HepG2 (cell line): ENCODE measurements around the gene GTF2F1. TPM values are rescaled to one million over a fixed set of nuclear protein-coding genes. Genes with fewer than 3 reads are reported as not detected.
A peak's percentile ranks its signal among the peaks of the same experiment; 100 is the strongest.

Experiments
- BORCS8-MEF2B ChIP-seq: sonication (generic); formaldehyde crosslinking; IDR thresholded peaks from 2 replicates; pipeline ENCODE4 v1.8.0; 2022; ENCODE audit warnings: mild to moderate bottlenecking, missing genetic modification reagents
- CC2D1A ChIP-seq: sonication (generic); formaldehyde crosslinking; IDR thresholded peaks from 2 replicates; pipeline ENCODE4 v1.8.1; 2023; ENCODE audit warnings: mild to moderate bottlenecking, missing genetic modification reagents
- CHD4 ChIP-seq: fragments of 200-600 bp; sonication (generic); IDR thresholded peaks from 2 replicates; pipeline ENCODE4 v1.7.0; 2017; ENCODE audit warnings: mild to moderate bottlenecking, low read length, borderline replicate concordance
- DPF2 ChIP-seq: sonication (generic); formaldehyde crosslinking; IDR thresholded peaks from 2 replicates; pipeline ENCODE4 v1.4.0; 2020; ENCODE audit warnings: mild to moderate bottlenecking, low read depth, missing genetic modification reagents, borderline replicate concordance
- HNF4A ChIP-seq: sonication (generic); formaldehyde crosslinking; IDR thresholded peaks from 2 replicates; pipeline ENCODE4 v1.4.0; 2020; ENCODE audit warnings: missing genetic modification reagents
- KDM5B ChIP-seq: sonication (generic); formaldehyde crosslinking; IDR thresholded peaks from 2 replicates; pipeline ENCODE4 v1.4.0; 2020; ENCODE audit warnings: missing genetic modification reagents, mild to moderate bottlenecking, borderline replicate concordance
- MTA1 ChIP-seq: sonication (generic); formaldehyde crosslinking; IDR thresholded peaks from 2 replicates; pipeline ENCODE4 v1.4.0; 2020; ENCODE audit warnings: missing genetic modification reagents, mild to moderate bottlenecking, borderline replicate concordance
- POGK ChIP-seq: sonication (generic); formaldehyde crosslinking; conservative IDR thresholded peaks from 2 replicates; pipeline ENCODE4 v1.8.0; 2022; ENCODE audit warnings: mild to moderate bottlenecking, moderate library complexity, missing genetic modification reagents
- SETDB1 ChIP-seq: sonication (generic); formaldehyde crosslinking; IDR thresholded peaks from 2 replicates; pipeline ENCODE4 v1.5.1; 2020; ENCODE audit warnings: missing genetic modification reagents, mild to moderate bottlenecking, borderline replicate concordance
- SRSF9 ChIP-seq: fragments of 200-400 bp; formaldehyde crosslinking; IDR thresholded peaks from 2 replicates; pipeline ENCODE4 v1.6.1; 2018; ENCODE audit warnings: borderline replicate concordance, mild to moderate bottlenecking, low read depth, low read length; ENCODE audit not compliant: insufficient read depth, poor library complexity, severe bottlenecking
- THAP9 ChIP-seq: sonication (generic); formaldehyde crosslinking; IDR thresholded peaks from 2 replicates; pipeline ENCODE4; 2020; ENCODE audit warnings: missing genetic modification reagents, mild to moderate bottlenecking, borderline replicate concordance
- TP53 ChIP-seq: sonication (generic); formaldehyde crosslinking; conservative IDR thresholded peaks from 2 replicates; pipeline ENCODE4 v1.4.0; 2020; ENCODE audit warnings: missing genetic modification reagents
- ZFP1 ChIP-seq: IDR thresholded peaks from 2 replicates; pipeline ENCODE4 v1.6.1; 2016
- ZNF468 ChIP-seq: sonication (generic); formaldehyde crosslinking; IDR thresholded peaks from 2 replicates; pipeline ENCODE4 v1.8.0; 2022; ENCODE audit warnings: mild to moderate bottlenecking, moderate library complexity, missing genetic modification reagents
- ZNF503 ChIP-seq: sonication (generic); formaldehyde crosslinking; IDR thresholded peaks from 2 replicates; pipeline ENCODE4 v1.4.0; 2020; ENCODE audit warnings: missing genetic modification reagents
- ZNF510 ChIP-seq: sonication (generic); formaldehyde crosslinking; IDR thresholded peaks from 2 replicates; pipeline ENCODE4 v1.4.0; 2020; ENCODE audit warnings: low read depth, mild to moderate bottlenecking, missing genetic modification reagents
- ZNF629 ChIP-seq: sonication (generic); formaldehyde crosslinking; conservative IDR thresholded peaks from 2 replicates; pipeline ENCODE4 v1.5.0; 2020; ENCODE audit warnings: missing genetic modification reagents
- ZNF709 ChIP-seq: sonication (generic); formaldehyde crosslinking; IDR thresholded peaks from 2 replicates; pipeline ENCODE4 v1.5.0; 2020; ENCODE audit warnings: mild to moderate bottlenecking, missing genetic modification reagents
- ZNF747 ChIP-seq: sonication (generic); formaldehyde crosslinking; IDR thresholded peaks from 2 replicates; pipeline ENCODE4 v1.8.1; 2023; ENCODE audit warnings: missing genetic modification reagents, mild to moderate bottlenecking, borderline replicate concordance
- ZSCAN5A ChIP-seq: sonication (generic); formaldehyde crosslinking; IDR thresholded peaks from 2 replicates; pipeline ENCODE4 v1.8.0; 2022; ENCODE audit warnings: mild to moderate bottlenecking, missing genetic modification reagents, borderline replicate concordance
- polyA plus RNA-seq, 8 experiments: library from polyadenylated mRNA; depleted of rRNA in 3 of 8; stranded (reverse) in 7 of 8; unstranded in 1 of 8; fragments of >200 nt; fragmentation: Illumina TruSeq in 4 of 8; extraction: Trizol in 4 of 8; gene quantifications; 2 replicates each; pipeline versions ENCODE4 v1.2.1 to v1.2.3, GENCODE V29; 2011 to 2016; ENCODE audit warnings: low read depth in 4 of 8, missing spikeins in 1 of 8, mixed read lengths in 1 of 8; ENCODE audit not compliant: insufficient read depth in 1 of 8
- total RNA-seq, 5 experiments: library from RNA; depleted of rRNA; stranded (reverse); fragments of >200 nt; fragmentation: Illumina TruSeq; extraction: Trizol; gene quantifications; 2 replicates each; pipeline ENCODE4 v1.2.3, GENCODE V29; 2016; ENCODE audit warnings: low read depth in 1 of 5

GTF2F1 gene
- total and polyA plus RNA-seq, 2 of the 13 experiments (the other 11 are each of a cell fraction or from before 2014, with no cell fraction given) = 27.8 to 34.1 TPM

GRCh38 chr19:6402837-6403608 is 10.1 kb upstream of the GTF2F1 start (continued):
- TF ChIP-seq MTA1 (peak; percentile 58; the same call in 1 of the 2 replicates), CHD4 (no peak; the same call in 1 of the 2 replicates), POGK (CRISPR knock-in tag) (peak; percentile 28; the same call in 1 of the 2 replicates), ZFP1 (CRISPR knock-in tag) (no peak), CC2D1A (no peak), BORCS8-MEF2B (CRISPR knock-in tag) (0 out of 2 replicates have a peak, but pooled peaks have one; percentile 13), ZNF629 (CRISPR knock-in tag) (0 out of 2 replicates have a peak, but pooled peaks have one; percentile 9), ZSCAN5A (0 out of 2 replicates have a peak, but pooled peaks have one; percentile 19), KDM5B (CRISPR knock-in tag) (no peak; the same call in 1 of the 2 replicates), SETDB1 (CRISPR knock-in tag) (no peak), DPF2 (peak; percentile 19; the same call in 1 of the 2 replicates), SRSF9 (no peak), ZNF747 (CRISPR knock-in tag) (0 out of 2 replicates have a peak, but pooled peaks have one; percentile 20), ZNF468 (CRISPR knock-in tag) (0 out of 2 replicates have a peak, but pooled peaks have one; percentile 40), HNF4A (CRISPR knock-in tag) (peak; percentile 83), ZNF503 (CRISPR knock-in tag) (peak; percentile 71; the same call in 1 of the 2 replicates), ZNF709 (CRISPR knock-in tag) (0 out of 2 replicates have a peak, but pooled peaks have one; percentile 42), ZNF510 (0 out of 2 replicates have a peak, but pooled peaks have one; percentile 36), TP53 (CRISPR knock-in tag) (no peak), THAP9 (CRISPR knock-in tag) (0 out of 2 replicates have a peak, but pooled peaks have one; percentile 40)
